Mucosa of descending colon (tissue), 3 donors: ENCODE results near the gene PCBP3. TPM values are rescaled to one million over a fixed set of nuclear protein-coding genes. Genes with fewer than 3 reads are reported as not detected.
"Not testable (repeated sequence)": the region's sequence is repeated elsewhere in the genome, so short reads cannot be mapped to it uniquely, and the experiment has no call there.

ENCODE experiments used
- ATAC-seq: fragments of 200-7000 bp; cut with Tn5 transposase; one replicate; pipeline ENCODE4 v1.9.1; 2020; ENCODE audit warnings: mild to moderate bottlenecking, moderate library complexity
- DNase-seq, 3 donors: peaks; one replicate each; pipeline ENCODE4 v3.0.0-alpha.2; 2020
- H3K36me3 ChIP-seq: fragments of 200-600 bp; one replicate; pipeline ENCODE4 v1.8.0; 2021; ENCODE audit warnings: low read depth, mild to moderate bottlenecking
- H3K4me1 ChIP-seq: fragments of 200-600 bp; one replicate; pipeline ENCODE4 v1.8.0; 2021; ENCODE audit warnings: low read depth, mild to moderate bottlenecking
- H3K4me3 ChIP-seq: fragments of 200-600 bp; one replicate; pipeline ENCODE4 v1.8.0; 2021; ENCODE audit warnings: mild to moderate bottlenecking
- H3K9me3 ChIP-seq: fragments of 200-600 bp; one replicate; pipeline ENCODE4 v1.8.0; 2021; ENCODE audit warnings: mild to moderate bottlenecking
- intact Hi-C, 2 donors: fragments of 100-400 bp; cut with DNase I in 1 of 2; cut with micrococcal nuclease in 1 of 2; formaldehyde crosslinking; loops; one replicate each; pipeline versions ENCODE4 v1.11.0 to v1.11.1; 2022; cut with DNase I, micrococcal nuclease
- total RNA-seq, 3 donors: library from RNA; stranded (reverse); fragmentation: NEBNext Ultra II Directional in 2 of 3; extraction: Animal tissue kit (Norgen Biotek cat#: 25700) in 2 of 3; gene quantifications; one replicate each; pipeline versions ENCODE4 v1.2.1 to v1.2.4, GENCODE V29; 2021 to 2023
- TF ChIP-seq, protein P1 (sequence below): fragments of 200-600 bp; IDR thresholded peaks from one replicate; pipeline ENCODE4 v1.8.0; 2022; ENCODE audit warnings: antibody characterized with exemption, mild to moderate bottlenecking
- donor health status: DM: no; HTN: no; CAD: no; lungs with moderate emphysema.
- donor health status: DM: no; HTN: no; CAD: no.
- donor health status: DM: no; HTN: yes; CAD: no.

PCBP3 gene
- total RNA-seq, 3 donors from 2014 or later = 4.5 to 18.4 (median 7.6) TPM

DNA sequence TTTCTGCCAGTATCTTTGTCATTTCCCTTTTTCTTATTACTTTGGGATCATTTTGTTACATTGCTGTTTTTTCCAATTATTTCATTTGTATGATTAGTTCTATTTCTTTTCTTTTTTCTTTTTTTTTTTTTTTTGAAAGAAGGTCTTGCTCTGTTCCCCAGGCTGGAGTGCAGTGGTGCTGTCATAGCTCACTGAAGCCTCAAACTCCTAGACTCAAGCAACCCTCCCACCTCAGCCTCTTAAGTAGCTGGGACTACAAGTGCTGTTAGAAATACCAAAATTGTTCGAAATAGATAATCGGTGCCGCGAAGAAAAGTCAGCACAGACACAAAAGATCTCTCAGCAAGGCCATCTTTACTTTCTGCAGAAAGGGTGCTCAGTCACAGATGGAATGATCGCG is 311.4 kb downstream of the PCBP3 start:
- intact Hi-C loops = no loop called here
- Histone ChIP-seq H3K9me3 (no peaks in the 10 kb centered on the region), H3K36me3 (no peaks in the 10 kb centered on the region), H3K4me1 (no peaks in the 10 kb centered on the region), H3K4me3 (no peak overlapping the region)
- ATAC-seq (no peak), DNase-seq (no peak)
- TF ChIP-seq, protein P1, sequence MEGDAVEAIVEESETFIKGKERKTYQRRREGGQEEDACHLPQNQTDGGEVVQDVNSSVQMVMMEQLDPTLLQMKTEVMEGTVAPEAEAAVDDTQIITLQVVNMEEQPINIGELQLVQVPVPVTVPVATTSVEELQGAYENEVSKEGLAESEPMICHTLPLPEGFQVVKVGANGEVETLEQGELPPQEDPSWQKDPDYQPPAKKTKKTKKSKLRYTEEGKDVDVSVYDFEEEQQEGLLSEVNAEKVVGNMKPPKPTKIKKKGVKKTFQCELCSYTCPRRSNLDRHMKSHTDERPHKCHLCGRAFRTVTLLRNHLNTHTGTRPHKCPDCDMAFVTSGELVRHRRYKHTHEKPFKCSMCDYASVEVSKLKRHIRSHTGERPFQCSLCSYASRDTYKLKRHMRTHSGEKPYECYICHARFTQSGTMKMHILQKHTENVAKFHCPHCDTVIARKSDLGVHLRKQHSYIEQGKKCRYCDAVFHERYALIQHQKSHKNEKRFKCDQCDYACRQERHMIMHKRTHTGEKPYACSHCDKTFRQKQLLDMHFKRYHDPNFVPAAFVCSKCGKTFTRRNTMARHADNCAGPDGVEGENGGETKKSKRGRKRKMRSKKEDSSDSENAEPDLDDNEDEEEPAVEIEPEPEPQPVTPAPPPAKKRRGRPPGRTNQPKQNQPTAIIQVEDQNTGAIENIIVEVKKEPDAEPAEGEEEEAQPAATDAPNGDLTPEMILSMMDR = no peak

DNA sequence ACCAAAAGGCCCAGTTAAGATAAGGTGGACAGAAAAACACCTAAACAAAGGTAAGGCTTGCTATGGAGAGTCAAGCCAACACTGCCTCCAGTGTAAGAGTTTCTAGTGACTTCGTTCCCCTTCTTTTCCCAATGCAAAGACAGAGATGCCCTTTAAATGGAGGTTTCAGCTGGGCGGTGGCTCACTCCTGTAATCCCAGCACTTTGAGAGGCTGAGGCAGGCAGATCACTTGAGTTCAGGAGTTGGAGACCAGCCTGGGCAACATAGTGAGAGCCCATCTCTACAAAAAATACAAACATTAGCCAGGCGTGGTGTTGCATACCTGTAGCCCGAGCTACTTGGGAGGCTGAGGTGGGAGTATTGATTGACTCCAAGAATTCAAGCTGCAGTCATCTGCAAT is 314.0 kb downstream of the PCBP3 start:
- no peak for DNase-seq
- H3K36me3 ChIP-seq = no peaks in the 10 kb centered on the region
- TF ChIP-seq, protein P1 = no peak
- no peak for ATAC-seq
- no peak overlapping the region for H3K4me3 ChIP-seq
- no peaks in the 10 kb centered on the region for H3K9me3 ChIP-seq
- no peaks in the 10 kb centered on the region for H3K4me1 ChIP-seq
- intact Hi-C loops = no loop called here

DNA sequence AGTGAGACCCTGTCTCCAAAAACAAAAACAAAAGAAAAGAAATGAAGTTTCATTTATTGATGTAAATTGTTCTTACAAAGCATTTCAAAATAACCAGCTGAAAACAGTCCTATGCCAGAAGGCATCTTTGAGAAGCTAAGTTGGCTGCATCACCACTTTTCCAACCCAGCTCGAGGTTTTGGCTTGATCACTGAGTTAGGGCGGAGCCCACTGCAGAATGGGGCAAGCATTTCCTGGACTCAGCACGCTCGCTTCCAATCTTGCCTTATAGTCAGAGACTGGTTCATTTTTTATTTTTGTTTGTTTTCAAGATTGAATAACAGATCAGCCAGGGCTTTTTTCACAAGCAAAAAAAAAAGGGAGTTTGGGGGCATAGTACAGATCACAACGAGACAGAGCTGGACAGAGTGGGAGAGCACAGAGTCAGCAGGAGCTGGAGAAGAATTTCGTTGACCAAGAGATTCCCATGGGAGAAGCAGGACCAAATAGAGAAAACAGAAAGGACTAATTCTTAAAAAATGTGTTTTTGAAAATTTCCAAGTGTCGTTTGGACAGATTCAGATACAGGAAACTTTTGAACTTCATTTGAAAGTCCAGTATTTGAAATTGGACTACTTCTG is 314.6 kb downstream of the PCBP3 start:
- H3K4me3 ChIP-seq = no peak overlapping the region
- TF ChIP-seq, protein P1 = no peak
- no peaks in the 10 kb centered on the region for H3K4me1 ChIP-seq
- DNase-seq = no peak
- no peaks in the 10 kb centered on the region for H3K9me3 ChIP-seq
- ATAC-seq = peak; percentile 47
- intact Hi-C loops = no loop called here
- H3K36me3 ChIP-seq = no peaks in the 10 kb centered on the region

DNA sequence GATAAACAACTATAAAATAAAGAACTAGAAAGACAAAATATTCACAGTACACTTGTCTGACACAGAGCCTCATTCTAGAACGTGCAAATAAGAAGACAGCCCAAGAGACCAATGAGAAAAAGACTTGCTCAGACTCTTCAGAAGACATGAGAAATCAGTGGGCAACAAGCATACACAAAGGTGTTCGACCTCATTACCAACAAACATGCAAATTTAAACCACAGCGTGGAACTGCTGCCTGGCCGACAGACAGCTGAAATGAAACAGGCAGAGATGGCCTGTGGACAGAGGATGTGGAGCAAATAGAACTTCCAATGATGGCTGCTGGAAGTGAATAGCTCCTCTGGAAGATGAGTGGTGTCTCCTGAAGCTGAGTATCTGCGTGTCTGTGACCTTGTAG is 315.7 kb downstream of the PCBP3 start:
- intact Hi-C loops = no loop called here
- Histone ChIP-seq H3K9me3 (peaks cover under 1% of the 10 kb centered on the region), H3K4me3 (no peak overlapping the region), H3K4me1 (no peaks in the 10 kb centered on the region), H3K36me3 (no peaks in the 10 kb centered on the region)
- DNase-seq = no peak
- TF ChIP-seq, protein P1 = no peak
- ATAC-seq = no peak

DNA sequence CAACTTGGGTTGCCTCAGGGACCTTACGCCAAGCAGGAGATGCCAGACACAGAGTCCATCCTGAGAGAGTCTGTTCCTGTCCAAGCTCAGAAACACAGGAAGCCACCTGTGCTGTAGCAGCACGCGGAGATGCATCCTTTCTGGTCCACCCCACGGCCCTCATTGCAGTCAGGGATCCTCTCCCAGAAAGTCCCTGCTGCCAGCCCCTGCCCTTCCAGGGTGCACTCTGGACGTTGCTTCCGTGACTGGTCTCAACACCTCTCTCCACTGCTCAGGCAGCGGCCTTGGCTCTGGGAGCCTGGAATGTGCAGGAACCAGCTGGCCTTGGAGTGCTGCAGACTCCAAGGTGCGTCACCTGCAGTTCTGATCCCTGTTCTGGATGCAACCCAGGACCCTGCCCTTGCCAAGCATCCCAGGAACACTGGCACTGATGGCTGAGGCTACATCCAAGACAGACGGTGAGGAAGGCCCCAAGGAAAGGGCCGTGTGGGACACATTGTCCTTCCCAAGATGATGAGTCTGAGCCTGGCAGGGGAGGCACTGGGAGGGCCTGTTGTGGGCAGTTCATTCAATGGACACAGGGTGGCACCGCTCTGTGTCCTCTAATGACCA is 316.4 kb downstream of the PCBP3 start:
- ATAC-seq = no peak
- TF ChIP-seq, protein P1 = no peak
- no peak for DNase-seq

DNA sequence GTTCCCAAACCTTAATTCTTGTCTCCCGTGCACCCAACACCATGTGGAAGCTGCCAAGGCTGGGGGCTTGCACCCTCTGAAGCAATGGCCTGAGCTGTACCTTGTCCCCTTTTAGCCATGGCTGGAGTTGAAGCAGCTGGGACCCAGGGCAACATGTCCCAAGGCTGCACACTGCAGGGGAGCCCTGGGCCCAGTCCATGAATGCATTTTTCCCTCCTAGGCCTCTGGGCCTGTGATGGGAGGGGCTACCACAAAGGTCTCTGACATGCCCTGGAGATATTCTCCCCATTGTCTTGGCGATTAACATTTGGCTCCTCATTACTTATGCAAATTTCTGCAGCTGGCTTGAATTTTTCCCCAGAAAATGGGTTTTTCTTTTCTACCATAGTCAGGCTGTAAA is 317.9 kb downstream of the PCBP3 start:
- ATAC-seq, H3K4me1 ChIP-seq, H3K4me3 ChIP-seq, intact Hi-C loops, DNase-seq, H3K36me3 ChIP-seq, H3K9me3 ChIP-seq: not testable (repeated sequence)

More for the DNA sequence above, 316.4 kb downstream of the PCBP3 start:
- H3K4me3 ChIP-seq = no peak overlapping the region
- no peaks in the 10 kb centered on the region for H3K4me1 ChIP-seq
- H3K36me3 ChIP-seq = no peaks in the 10 kb centered on the region
- intact Hi-C loops = no loop called here
- H3K9me3 ChIP-seq = peaks cover 2% of the 10 kb centered on the region
